RWPE1 (cell line): ENCODE measurements around the gene UTP4.

Experiments
- CTCF ChIA-PET: fragments of 350-600 bp; sonication (Branson Sonifier 250); formaldehyde crosslinking; extraction: SDS; loops from one replicate; lab custom pipeline; 2021; lab: Yijun Ruan, JAX
- POLR2A ChIA-PET: fragments of 400-600 bp; formaldehyde crosslinking; extraction: SDS; loops from one replicate; lab custom pipeline; 2020; ENCODE audit warnings: antibody characterized with exemption; ENCODE audit not compliant: low non-redundant PET; lab: Yijun Ruan, JAX
- DNase-seq: peaks from one replicate; pipeline ENCODE4 v3.0.0; 2012; ENCODE audit warnings: low spot score
- H3K27ac ChIP-seq: fragments of 450-650 bp; 2 replicates; pipeline ENCODE4 v1.5.1; 2017
- CTCF ChIP-seq: fragments of 450-650 bp; conservative IDR thresholded peaks from 2 replicates; pipeline ENCODE4 v1.5.1; 2017; ENCODE audit warnings: low read depth, mild to moderate bottlenecking

Gene UTP4

GRCh38 chr16:69179328-69180010 is 47.0 kb downstream of the UTP4 start:
- H3K27ac ChIP-seq, result peak overlapping the region; percentile 87
- ChIA-PET CTCF (no interaction called here), POLR2A (interaction anchor here (0.6 to 0.7 kb wide), 2 partner anchors 49 to 105 kb away, joined by 3 to 4 read pairs; no protein-coding TSS in a partner anchor)
- TF ChIP-seq CTCF, result no peak
- peak; percentile 50 for DNase-seq

- H3K27ac ChIP-seq, result peak overlapping the region; percentile 83
- ChIA-PET POLR2A (interaction anchor here (0.6 to 0.7 kb wide), 2 partner anchors 49 to 105 kb away, joined by 3 to 4 read pairs; no protein-coding TSS in a partner anchor), CTCF (no interaction called here)
- TF ChIP-seq CTCF, result no peak
- DNase-seq, result no peak
These were observed 47.5 kb downstream of the UTP4 start for GRCh38 chr16:69180011-69180338.

- TF ChIP-seq CTCF, result no peak
- H3K27ac ChIP-seq, result peak overlapping the region; percentile 89
- ChIA-PET POLR2A (no interaction called here), CTCF (interaction anchor here (0.7 kb wide), 1 partner anchor 20 kb away, joined by 3 read pairs; no protein-coding TSS in a partner anchor)
- DNase-seq, result no peak
These were observed 50.4 kb downstream of the UTP4 start for GRCh38 chr16:69182730-69183416.

- CTCF ChIA-PET, result interaction anchor here (0.5 to 0.7 kb wide), 4 partner anchors 96 to 658 kb away, joined by 3 read pairs; no protein-coding TSS in a partner anchor
These were observed 54.4 kb downstream of the UTP4 start, which contains the start of gene SNTB2 for GRCh38 chr16:69186642-69187445. Gene SNTB2 (plus strand): TSS chr16:69187164. CDS start chr16:69187167, 3 bp downstream.

GRCh38 chr16:69187446-69188235 is 55.2 kb downstream of the UTP4 start:
- ChIA-PET POLR2A (interaction anchor here (0.6 to 1.0 kb wide), 3 partner anchors 12 to 938 kb away, joined by 3 to 6 read pairs (median 4); no protein-coding TSS in a partner anchor), CTCF (interaction anchor here (0.5 to 0.7 kb wide), 5 partner anchors 96 to 1466 kb away, joined by 3 to 4 read pairs (median 3); no protein-coding TSS in a partner anchor)
- no peak for TF ChIP-seq CTCF
- DNase-seq, result peak; percentile 45
- H3K27ac ChIP-seq, result peak overlapping the region; percentile 89

More at GRCh38 chr16:69186642-69187445, 54.4 kb downstream of the UTP4 start, which contains the start of gene SNTB2:
- H3K27ac ChIP-seq, result peak within 1 kb of the TSS; percentile 89
- POLR2A ChIA-PET, result interaction anchor here (1.0 kb wide), 1 partner anchor 14 kb away, joined by 4 read pairs; no protein-coding TSS in a partner anchor
- peak; percentile 94 for DNase-seq
- no peak for TF ChIP-seq CTCF
